HL-60 (cell line): Measurements from ENCODE around the gene IL1R1.

Experiments
- CTCF ChIP-seq: IDR thresholded peaks from one replicate; pipeline ENCODE4 v1.5.1; 2011; ENCODE audit warnings: low read length, control low read depth, inconsistent platforms; ENCODE audit not compliant: insufficient read depth
- GABPA ChIP-seq: IDR thresholded peaks from 2 replicates; pipeline ENCODE4 v1.6.1; 2012; ENCODE audit warnings: low read depth

DNA sequence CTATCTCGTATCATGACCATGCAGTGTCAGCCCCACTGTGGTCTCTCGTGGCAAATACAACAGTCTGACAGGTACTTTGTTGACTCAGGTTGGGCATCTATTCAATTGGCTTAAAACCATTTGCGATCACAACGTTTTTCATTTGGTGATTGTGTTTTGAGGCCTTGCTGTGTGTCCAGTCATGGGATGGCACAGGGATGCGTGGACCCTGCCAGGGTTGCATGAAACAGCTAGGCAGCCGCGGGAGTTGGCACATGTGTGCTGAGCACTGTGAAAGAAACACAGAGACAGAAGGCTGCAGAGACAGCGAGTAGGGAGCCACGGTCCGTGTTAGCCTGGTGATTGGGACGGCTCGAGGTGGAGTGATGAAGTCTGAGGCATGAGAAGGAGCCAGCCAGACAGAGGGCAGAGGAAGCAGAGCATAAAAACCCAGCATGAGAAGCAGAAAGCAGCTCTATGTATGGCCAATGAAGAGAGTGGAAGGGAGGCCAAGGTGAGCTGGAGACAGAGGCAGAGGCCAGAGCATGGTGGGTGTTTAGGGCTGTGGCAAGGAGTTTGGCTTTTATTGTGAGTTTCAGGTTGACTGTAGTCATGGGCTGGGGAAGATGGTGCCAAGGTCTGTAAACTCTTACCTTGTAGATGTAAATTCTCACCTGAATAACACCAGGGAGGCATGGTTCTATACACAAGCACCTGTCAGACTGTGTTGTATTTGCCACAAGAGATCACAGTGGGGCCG, 31.8 kb upstream of the IL1R1 start:
- TF ChIP-seq CTCF (no peak), GABPA (no peak)
